ENCODE measurements around the gene CACTIN. TPM values are rescaled to one million over a fixed set of nuclear protein-coding genes. Genes with fewer than 3 reads are reported as not detected.
A peak's percentile ranks its signal among the peaks of the same experiment; 100 is the strongest.

CACTIN gene
- total and polyA plus RNA-seq, 8 donors, result 6.8 to 27.2 (median 12.9) TPM

DNA sequence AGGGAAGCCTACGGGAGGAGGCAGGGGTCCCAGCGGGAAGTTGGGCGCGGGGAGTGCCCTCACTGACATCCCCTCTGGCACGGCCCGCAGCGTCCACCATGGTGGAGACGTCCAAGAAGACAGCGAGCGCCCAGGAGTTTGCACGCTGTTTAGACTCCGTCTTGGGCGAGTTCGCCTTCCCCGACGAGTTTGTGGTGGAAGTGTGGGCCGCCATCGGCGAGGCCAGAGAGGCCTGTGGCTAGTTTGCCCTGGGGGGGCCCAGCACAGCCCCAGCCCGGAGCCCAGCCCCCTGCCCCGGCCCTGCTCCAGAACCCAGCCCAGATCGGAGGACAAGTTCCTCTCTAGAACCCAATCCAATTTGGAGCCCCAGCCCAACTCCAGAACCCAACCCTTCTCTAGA lies 36.6 kb downstream of the CACTIN start:
- no peaks in the 10 kb centered on the region for H3K9me3 ChIP-seq
- 88 to 93% methylated on average over 22 of the region's 22 CpGs for WGBS, 2 donors
- intact Hi-C loops (cut with DNase I), result no loop called here
- H3K4me3 ChIP-seq, result no peak overlapping the region
- ATAC-seq (no peak), FAIRE-seq (no peak), DNase-seq (no peak)
- no peak overlapping the region for H3K27ac ChIP-seq
- no peaks in the 10 kb centered on the region for H3K4me1 ChIP-seq
- peaks cover 0 to 8% (median 0%) of the 10 kb centered on the region in 4 donors for H3K27me3 ChIP-seq
- TF ChIP-seq, protein P1, sequence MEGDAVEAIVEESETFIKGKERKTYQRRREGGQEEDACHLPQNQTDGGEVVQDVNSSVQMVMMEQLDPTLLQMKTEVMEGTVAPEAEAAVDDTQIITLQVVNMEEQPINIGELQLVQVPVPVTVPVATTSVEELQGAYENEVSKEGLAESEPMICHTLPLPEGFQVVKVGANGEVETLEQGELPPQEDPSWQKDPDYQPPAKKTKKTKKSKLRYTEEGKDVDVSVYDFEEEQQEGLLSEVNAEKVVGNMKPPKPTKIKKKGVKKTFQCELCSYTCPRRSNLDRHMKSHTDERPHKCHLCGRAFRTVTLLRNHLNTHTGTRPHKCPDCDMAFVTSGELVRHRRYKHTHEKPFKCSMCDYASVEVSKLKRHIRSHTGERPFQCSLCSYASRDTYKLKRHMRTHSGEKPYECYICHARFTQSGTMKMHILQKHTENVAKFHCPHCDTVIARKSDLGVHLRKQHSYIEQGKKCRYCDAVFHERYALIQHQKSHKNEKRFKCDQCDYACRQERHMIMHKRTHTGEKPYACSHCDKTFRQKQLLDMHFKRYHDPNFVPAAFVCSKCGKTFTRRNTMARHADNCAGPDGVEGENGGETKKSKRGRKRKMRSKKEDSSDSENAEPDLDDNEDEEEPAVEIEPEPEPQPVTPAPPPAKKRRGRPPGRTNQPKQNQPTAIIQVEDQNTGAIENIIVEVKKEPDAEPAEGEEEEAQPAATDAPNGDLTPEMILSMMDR (IDR thresholded peaks at IDR 0.05), result no peak
- no peaks in the 10 kb centered on the region for H3K36me3 ChIP-seq

DNA sequence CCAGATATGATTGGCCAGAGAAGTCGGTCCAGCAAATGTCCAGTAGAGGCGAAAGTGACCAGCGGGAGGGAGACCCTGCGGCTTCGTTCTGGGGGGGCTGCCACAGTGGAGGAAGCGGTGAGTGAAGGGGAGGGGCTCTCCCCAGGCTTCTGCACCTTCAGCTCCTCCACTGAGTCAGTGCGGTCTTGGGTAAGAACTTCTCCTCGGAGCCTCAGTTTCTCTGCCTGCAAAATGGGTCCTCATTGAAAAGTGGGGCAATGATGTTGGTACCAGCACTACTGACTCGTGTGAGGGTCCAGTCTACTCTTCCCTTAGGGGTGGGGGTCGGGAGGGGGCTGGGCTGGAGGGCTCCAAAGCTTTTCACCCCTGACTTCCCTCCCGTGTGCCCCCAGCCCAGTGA lies 37.2 kb downstream of the CACTIN start:
- Histone ChIP-seq H3K9me3 (no peaks in the 10 kb centered on the region), H3K27ac (no peak overlapping the region), H3K4me3 (no peak overlapping the region), H3K4me1 (no peaks in the 10 kb centered on the region), H3K36me3 (no peaks in the 10 kb centered on the region), H3K27me3 (peaks cover 0 to 8% (median 0%) of the 10 kb centered on the region in 4 donors)
- DNase-seq (peak in 1 of 6 donors; percentile 11), FAIRE-seq (no peak), ATAC-seq (no peak)
- 67 to 68% methylated on average over 11 of the region's 11 CpGs for WGBS, 2 donors
- intact Hi-C loops (cut with DNase I), result no loop called here
- TF ChIP-seq, protein P1 (IDR thresholded peaks at IDR 0.05), result no peak

DNA sequence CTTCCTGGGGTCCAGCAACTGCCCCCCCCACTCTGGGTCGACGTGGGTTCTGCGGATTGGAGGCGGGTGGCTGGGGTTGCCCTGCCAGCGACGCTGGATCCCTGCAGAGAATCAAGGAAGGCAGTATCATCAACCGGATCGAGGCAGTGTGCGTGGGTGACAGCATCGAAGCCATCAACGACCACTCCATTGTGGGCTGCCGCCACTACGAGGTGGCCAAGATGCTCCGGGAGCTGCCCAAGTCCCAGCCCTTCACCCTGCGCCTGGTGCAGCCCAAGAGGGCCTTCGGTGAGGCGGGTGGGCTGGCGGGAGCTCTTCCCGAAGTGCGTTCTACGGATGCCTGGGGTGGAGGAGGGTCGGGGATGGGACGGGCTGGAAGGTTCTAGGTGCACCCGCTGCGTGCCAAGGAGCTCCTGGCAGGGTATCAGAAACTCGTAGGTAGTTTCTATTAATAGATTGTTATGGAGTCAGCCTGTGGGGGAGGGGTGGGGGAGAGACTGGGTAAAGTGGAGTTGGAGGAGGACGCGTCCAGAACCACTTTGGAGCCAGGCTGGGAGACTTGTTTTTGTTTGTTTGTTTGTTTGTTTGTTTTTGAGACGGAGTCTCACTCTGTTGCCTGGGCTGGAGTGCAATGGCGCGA lies 39.8 kb downstream of the CACTIN start:
- Histone ChIP-seq H3K9me3 (no peaks in the 10 kb centered on the region), H3K27me3 (peaks cover 0 to 8% (median 0%) of the 10 kb centered on the region in 4 donors), H3K4me3 (no peak overlapping the region), H3K36me3 (no peaks in the 10 kb centered on the region), H3K4me1 (no peaks in the 10 kb centered on the region), H3K27ac (no peak overlapping the region)
- TF ChIP-seq, protein P1 (IDR thresholded peaks at IDR 0.05), result no peak
- intact Hi-C loops (cut with DNase I), result no loop called here
- DNase-seq (peak in 4 of 6 donors; percentile 35 to 61 (median 52)), ATAC-seq (peak; percentile 45 to 78 (median 73)), FAIRE-seq (no peak)
- WGBS, 2 donors, result 44 to 49% methylated on average over 31 of the region's 31 CpGs

DNA sequence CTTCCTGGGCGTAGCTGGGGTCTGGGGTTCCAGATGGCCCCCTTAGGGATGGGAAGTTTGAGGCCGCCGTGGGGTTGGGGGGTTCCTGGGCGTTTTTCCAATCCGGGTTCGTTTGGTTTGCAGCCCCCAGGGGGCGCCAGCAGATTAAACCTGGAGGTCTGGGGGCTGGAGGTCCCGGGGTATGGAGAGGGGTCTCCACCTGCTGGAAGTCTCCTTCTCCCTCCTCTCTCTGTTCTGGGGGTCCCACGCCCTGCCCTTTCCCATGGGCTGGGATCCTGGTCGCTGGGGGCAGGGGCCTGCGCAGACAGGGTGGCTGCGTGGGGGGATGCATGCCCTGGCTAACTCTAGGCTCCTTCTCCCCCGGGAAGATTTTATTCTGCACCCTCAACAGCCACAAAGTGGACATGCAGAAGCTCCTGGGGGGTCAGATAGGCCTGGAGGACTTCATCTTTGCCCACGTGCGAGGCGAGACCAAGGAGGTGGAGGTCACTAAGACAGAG lies 40.4 kb downstream of the CACTIN start:
- DNase-seq, result peak in 1 of 6 donors; percentile 13
- 21 to 24% methylated on average over 16 of the region's 16 CpGs for WGBS, 2 donors
- Histone ChIP-seq H3K27ac (no peak overlapping the region), H3K27me3 (peaks cover 0 to 8% (median 0%) of the 10 kb centered on the region in 4 donors), H3K4me3 (peak overlapping the region in 1 of 4 donors; percentile 27), H3K4me1 (no peaks in the 10 kb centered on the region), H3K9me3 (no peaks in the 10 kb centered on the region), H3K36me3 (no peaks in the 10 kb centered on the region)
- ATAC-seq, result peak in 1 of 4 donors; percentile 6
- no peak for FAIRE-seq
- TF ChIP-seq, protein P1 (IDR thresholded peaks at IDR 0.05), result no peak
- intact Hi-C loops (cut with DNase I), result no loop called here
